ENCODE data around the gene SMCHD1. TPM values are rescaled to one million over a fixed set of nuclear protein-coding genes. Genes with fewer than 3 reads are reported as not detected.

The SMCHD1 gene
- total RNA-seq, 2 donors from 2014 or later = 61.8 to 72.5 TPM

DNA sequence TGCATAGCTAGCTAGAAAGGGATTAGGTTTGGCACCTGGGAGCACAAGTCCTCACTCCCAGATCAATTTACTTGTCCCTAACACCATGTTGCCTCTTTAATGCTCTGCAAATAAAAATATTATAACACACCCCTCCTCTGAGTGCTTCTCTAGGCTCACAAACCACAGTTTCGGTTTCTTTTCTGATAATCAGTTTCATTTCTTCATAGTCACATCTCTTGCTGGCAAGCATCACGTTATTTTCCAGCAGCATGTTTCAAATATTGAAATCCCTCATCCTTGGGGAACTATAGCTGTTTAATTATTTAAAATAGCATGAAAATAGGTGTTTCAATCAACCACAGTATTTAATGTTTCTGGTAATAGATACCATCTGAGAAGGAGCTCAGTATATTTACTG is 13.9 kb upstream of the SMCHD1 start:
- Histone ChIP-seq H3K4me1 (ENCODE audit: control insufficient read depth, insufficient read depth, low read length) (no peaks in the 10 kb centered on the region), H3K27ac (ENCODE audit: low read depth, low read length) (no peak overlapping the region), H3K27me3 (ENCODE audit: control insufficient read depth, insufficient read depth, low read length, poor library complexity, severe bottlenecking) (no peaks in the 10 kb centered on the region), H3K9ac (ENCODE audit: extremely low read depth, low read length, poor library complexity, severe bottlenecking) (no peak overlapping the region), H3K4me3 (ENCODE audit: low read length) (no peak overlapping the region), H3K36me3 (ENCODE audit: control insufficient read depth, insufficient read depth, low read length) (no peaks in the 10 kb centered on the region), H3K9me3 (ENCODE audit: control insufficient read depth, low read length) (no peaks in the 10 kb centered on the region)
- Mint-ChIP-seq H3K27me3 (ENCODE audit: insufficient read depth) (no peaks in the 10 kb centered on the region), H3K4me1 (no peaks in the 10 kb centered on the region), H3K27ac (no peak overlapping the region), H3K36me3 (ENCODE audit: low read depth) (no peaks in the 10 kb centered on the region), H3K4me3 (no peak overlapping the region), H3K9me3 (no peaks in the 10 kb centered on the region)
- DNase-seq = no peak
- TF ChIP-seq, protein P1, sequence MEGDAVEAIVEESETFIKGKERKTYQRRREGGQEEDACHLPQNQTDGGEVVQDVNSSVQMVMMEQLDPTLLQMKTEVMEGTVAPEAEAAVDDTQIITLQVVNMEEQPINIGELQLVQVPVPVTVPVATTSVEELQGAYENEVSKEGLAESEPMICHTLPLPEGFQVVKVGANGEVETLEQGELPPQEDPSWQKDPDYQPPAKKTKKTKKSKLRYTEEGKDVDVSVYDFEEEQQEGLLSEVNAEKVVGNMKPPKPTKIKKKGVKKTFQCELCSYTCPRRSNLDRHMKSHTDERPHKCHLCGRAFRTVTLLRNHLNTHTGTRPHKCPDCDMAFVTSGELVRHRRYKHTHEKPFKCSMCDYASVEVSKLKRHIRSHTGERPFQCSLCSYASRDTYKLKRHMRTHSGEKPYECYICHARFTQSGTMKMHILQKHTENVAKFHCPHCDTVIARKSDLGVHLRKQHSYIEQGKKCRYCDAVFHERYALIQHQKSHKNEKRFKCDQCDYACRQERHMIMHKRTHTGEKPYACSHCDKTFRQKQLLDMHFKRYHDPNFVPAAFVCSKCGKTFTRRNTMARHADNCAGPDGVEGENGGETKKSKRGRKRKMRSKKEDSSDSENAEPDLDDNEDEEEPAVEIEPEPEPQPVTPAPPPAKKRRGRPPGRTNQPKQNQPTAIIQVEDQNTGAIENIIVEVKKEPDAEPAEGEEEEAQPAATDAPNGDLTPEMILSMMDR (conservative IDR thresholded peaks at IDR 0.05) = no peak
- WGBS, 2 experiments (ENCODE audit: insufficient coverage in 1 of 2, insufficient read length in 1 of 2) = 95% methylated on average over 2 of the region's 2 CpGs; no CpG with 5 or more reads in 1 of the 2 experiments

DNA sequence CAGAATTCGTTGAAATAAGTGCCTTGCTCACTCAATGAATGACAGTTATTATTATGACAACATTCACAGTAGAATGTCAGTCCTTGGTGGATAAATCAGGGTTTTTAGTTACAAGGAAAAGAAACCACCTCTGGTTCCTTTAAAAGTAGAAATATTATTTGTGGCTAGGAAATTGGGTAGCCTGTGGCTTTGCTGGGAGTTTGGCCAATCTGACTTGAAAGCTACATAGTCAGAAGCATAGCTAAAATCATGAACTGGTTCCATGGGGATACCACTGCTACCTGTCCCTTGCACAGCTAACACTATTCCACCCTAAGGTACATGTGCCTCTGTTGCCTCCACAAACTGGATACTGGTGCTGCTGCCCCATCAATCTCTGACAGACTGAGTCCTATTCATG is 12.8 kb upstream of the SMCHD1 start:
- TF ChIP-seq, protein P1 (conservative IDR thresholded peaks at IDR 0.05) = no peak
- no peaks in the 10 kb centered on the region for H3K36me3 ChIP-seq (ENCODE audit: control insufficient read depth, insufficient read depth, low read length)
- 83 to 100% methylated on average over 1 of the region's 1 CpG for WGBS, 2 experiments (ENCODE audit: insufficient coverage in 1 of 2, insufficient read length in 1 of 2)
- Mint-ChIP-seq H3K9me3 (no peaks in the 10 kb centered on the region), H3K36me3 (ENCODE audit: low read depth) (no peaks in the 10 kb centered on the region), H3K27me3 (ENCODE audit: insufficient read depth) (no peaks in the 10 kb centered on the region), H3K4me1 (no peaks in the 10 kb centered on the region), H3K4me3 (no peak overlapping the region), H3K27ac (no peak overlapping the region)
- no peaks in the 10 kb centered on the region for H3K9me3 ChIP-seq (ENCODE audit: control insufficient read depth, low read length)
- H3K27me3 ChIP-seq (ENCODE audit: control insufficient read depth, insufficient read depth, low read length, poor library complexity, severe bottlenecking) = no peaks in the 10 kb centered on the region
- DNase-seq = no peak
- H3K4me3 ChIP-seq (ENCODE audit: low read length) = no peak overlapping the region
- H3K27ac ChIP-seq (ENCODE audit: low read depth, low read length) = no peak overlapping the region
- H3K9ac ChIP-seq (ENCODE audit: extremely low read depth, low read length, poor library complexity, severe bottlenecking) = no peak overlapping the region
- no peaks in the 10 kb centered on the region for H3K4me1 ChIP-seq (ENCODE audit: control insufficient read depth, insufficient read depth, low read length)

DNA sequence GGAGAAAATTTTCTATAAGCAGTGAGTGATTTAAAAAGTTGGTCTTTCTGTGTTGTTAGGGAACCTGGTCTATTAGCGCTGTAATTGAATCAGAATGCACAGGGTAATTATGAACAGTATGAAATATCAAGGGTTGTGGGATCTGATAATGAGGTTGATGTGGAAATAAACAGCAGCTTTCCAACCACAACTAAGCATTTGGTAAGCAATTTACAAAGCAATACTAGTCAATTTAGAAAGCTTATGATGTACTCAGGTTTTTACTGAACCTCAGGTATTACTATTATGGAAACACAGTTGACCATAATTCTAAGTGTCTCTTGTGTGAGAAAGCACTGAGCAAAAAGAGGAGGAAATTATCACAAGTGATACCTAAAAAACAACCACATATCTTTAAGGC is 11.0 kb upstream of the SMCHD1 start:
- Histone ChIP-seq H3K27me3 (ENCODE audit: control insufficient read depth, insufficient read depth, low read length, poor library complexity, severe bottlenecking) (no peaks in the 10 kb centered on the region), H3K4me1 (ENCODE audit: control insufficient read depth, insufficient read depth, low read length) (no peaks in the 10 kb centered on the region), H3K27ac (ENCODE audit: low read depth, low read length) (no peak overlapping the region), H3K9ac (ENCODE audit: extremely low read depth, low read length, poor library complexity, severe bottlenecking) (no peak overlapping the region), H3K4me3 (ENCODE audit: low read length) (no peak overlapping the region), H3K9me3 (ENCODE audit: control insufficient read depth, low read length) (no peaks in the 10 kb centered on the region), H3K36me3 (ENCODE audit: control insufficient read depth, insufficient read depth, low read length) (no peaks in the 10 kb centered on the region)
- Mint-ChIP-seq H3K27me3 (ENCODE audit: insufficient read depth) (peaks cover 6% of the 10 kb centered on the region), H3K4me1 (no peaks in the 10 kb centered on the region), H3K36me3 (ENCODE audit: low read depth) (no peaks in the 10 kb centered on the region), H3K4me3 (no peak overlapping the region), H3K27ac (no peak overlapping the region), H3K9me3 (no peaks in the 10 kb centered on the region)
- TF ChIP-seq, protein P1 (conservative IDR thresholded peaks at IDR 0.05) = no peak
- WGBS, 2 experiments (ENCODE audit: insufficient coverage in 1 of 2, insufficient read length in 1 of 2) = 91 to 100% methylated on average over 1 of the region's 1 CpG
- no peak for DNase-seq
